Glutamatergic neuron (in vitro differentiated cells): Measurements from ENCODE around the gene CD2AP. TPM values are rescaled to one million over a fixed set of nuclear protein-coding genes. Genes with fewer than 3 reads are reported as not detected.

ENCODE experiments used
- DNase-seq: peaks from one replicate; pipeline ENCODE4 v3.0.0; 2022
- H3K27ac Mint-ChIP-seq: one replicate; pipeline ENCODE4 v1.8.0; 2020; ENCODE audit warnings: mild to moderate bottlenecking, mixed read lengths, inconsistent platforms; ENCODE audit not compliant: unreplicated experiment
- H3K27me3 Mint-ChIP-seq: one replicate; pipeline ENCODE4 v1.8.0; 2020; ENCODE audit warnings: mild to moderate bottlenecking, moderate library complexity, mixed read lengths, inconsistent platforms; ENCODE audit not compliant: unreplicated experiment
- H3K36me3 Mint-ChIP-seq: one replicate; pipeline ENCODE4 v1.8.0; 2020; ENCODE audit warnings: mild to moderate bottlenecking, mixed read lengths, inconsistent platforms; ENCODE audit not compliant: unreplicated experiment
- H3K4me1 Mint-ChIP-seq: one replicate; pipeline ENCODE4 v1.8.0; 2020; ENCODE audit warnings: mild to moderate bottlenecking, low read depth, mixed read lengths, inconsistent platforms; ENCODE audit not compliant: unreplicated experiment
- H3K4me3 Mint-ChIP-seq: one replicate; pipeline ENCODE4 v1.8.0; 2020; ENCODE audit warnings: mild to moderate bottlenecking, mixed read lengths, inconsistent platforms; ENCODE audit not compliant: unreplicated experiment
- H3K9me3 Mint-ChIP-seq: one replicate; pipeline ENCODE4 v1.8.0; 2020; ENCODE audit warnings: mild to moderate bottlenecking, moderate library complexity, mixed read lengths, inconsistent platforms; ENCODE audit not compliant: unreplicated experiment
- total RNA-seq: library from RNA; stranded (reverse); fragmentation: NEBNext Ultra II Directional; extraction: Animal tissue kit (Norgen Biotek cat#: 25700); gene quantifications from one replicate; pipeline ENCODE4 v1.2.1, GENCODE V29; 2021; ENCODE audit not compliant: unreplicated experiment
- TF ChIP-seq, protein P1 (sequence below): fragments of 200-600 bp; sonication (generic); IDR thresholded peaks from one replicate; pipeline ENCODE4 v1.5.0; 2021; ENCODE audit not compliant: partially characterized antibody, unreplicated experiment

CD2AP gene
- total RNA-seq, 1 donor from 2014 or later: 14.9 TPM

DNA sequence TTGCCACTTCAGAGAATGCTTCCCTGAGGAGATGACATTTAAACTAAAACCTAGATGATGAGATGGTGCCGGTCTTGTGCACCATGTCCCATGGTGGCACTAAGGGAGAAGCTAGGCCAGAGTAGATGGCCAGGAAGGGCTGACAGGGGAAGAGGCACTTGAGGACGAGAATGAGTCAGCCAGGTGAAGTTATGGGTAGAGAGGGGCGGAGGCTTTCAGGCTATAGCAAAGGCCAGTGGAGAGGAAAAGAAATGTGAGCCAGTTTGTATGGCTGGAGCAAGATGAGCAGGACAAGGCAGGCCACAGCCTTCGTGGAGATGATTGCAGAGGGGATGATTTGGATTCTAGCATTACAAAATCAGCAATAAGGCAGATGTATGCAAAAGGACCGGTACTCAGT lies 176.1 kb downstream of the CD2AP start:
- no peaks in the 10 kb centered on the region for H3K36me3 Mint-ChIP-seq
- no peak for DNase-seq
- H3K9me3 Mint-ChIP-seq: no peaks in the 10 kb centered on the region

DNA sequence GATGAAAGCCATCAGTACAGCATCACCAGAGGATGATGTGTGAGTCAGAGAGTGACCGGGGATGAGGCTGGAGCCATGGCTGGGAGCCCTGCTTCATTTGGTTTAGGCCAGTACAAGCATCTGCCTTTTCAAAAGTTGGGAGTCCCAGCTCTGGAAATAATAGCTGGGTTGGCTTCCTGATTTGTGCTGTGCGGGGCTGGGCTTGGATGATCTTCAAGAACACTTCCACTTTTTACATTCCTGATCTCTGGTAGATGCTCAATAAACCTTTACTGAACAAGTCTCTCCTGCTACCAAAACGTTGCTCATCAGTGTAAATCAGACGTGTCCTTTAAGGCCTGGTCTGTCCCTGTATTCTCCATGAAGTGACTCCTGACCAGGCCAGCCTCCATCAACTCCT lies 176.7 kb downstream of the CD2AP start:
- Mint-ChIP-seq H3K36me3 (no peaks in the 10 kb centered on the region), H3K27me3 (no peaks in the 10 kb centered on the region), H3K27ac (no peak overlapping the region), H3K4me3 (no peak overlapping the region), H3K4me1 (no peaks in the 10 kb centered on the region), H3K9me3 (no peaks in the 10 kb centered on the region)
- TF ChIP-seq, protein P1, sequence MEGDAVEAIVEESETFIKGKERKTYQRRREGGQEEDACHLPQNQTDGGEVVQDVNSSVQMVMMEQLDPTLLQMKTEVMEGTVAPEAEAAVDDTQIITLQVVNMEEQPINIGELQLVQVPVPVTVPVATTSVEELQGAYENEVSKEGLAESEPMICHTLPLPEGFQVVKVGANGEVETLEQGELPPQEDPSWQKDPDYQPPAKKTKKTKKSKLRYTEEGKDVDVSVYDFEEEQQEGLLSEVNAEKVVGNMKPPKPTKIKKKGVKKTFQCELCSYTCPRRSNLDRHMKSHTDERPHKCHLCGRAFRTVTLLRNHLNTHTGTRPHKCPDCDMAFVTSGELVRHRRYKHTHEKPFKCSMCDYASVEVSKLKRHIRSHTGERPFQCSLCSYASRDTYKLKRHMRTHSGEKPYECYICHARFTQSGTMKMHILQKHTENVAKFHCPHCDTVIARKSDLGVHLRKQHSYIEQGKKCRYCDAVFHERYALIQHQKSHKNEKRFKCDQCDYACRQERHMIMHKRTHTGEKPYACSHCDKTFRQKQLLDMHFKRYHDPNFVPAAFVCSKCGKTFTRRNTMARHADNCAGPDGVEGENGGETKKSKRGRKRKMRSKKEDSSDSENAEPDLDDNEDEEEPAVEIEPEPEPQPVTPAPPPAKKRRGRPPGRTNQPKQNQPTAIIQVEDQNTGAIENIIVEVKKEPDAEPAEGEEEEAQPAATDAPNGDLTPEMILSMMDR: no peak
- DNase-seq: no peak

More for the DNA sequence above, 176.1 kb downstream of the CD2AP start:
- Mint-ChIP-seq H3K4me1 (no peaks in the 10 kb centered on the region), H3K27me3 (no peaks in the 10 kb centered on the region), H3K4me3 (no peak overlapping the region), H3K27ac (no peak overlapping the region)
- TF ChIP-seq, protein P1: no peak

DNA sequence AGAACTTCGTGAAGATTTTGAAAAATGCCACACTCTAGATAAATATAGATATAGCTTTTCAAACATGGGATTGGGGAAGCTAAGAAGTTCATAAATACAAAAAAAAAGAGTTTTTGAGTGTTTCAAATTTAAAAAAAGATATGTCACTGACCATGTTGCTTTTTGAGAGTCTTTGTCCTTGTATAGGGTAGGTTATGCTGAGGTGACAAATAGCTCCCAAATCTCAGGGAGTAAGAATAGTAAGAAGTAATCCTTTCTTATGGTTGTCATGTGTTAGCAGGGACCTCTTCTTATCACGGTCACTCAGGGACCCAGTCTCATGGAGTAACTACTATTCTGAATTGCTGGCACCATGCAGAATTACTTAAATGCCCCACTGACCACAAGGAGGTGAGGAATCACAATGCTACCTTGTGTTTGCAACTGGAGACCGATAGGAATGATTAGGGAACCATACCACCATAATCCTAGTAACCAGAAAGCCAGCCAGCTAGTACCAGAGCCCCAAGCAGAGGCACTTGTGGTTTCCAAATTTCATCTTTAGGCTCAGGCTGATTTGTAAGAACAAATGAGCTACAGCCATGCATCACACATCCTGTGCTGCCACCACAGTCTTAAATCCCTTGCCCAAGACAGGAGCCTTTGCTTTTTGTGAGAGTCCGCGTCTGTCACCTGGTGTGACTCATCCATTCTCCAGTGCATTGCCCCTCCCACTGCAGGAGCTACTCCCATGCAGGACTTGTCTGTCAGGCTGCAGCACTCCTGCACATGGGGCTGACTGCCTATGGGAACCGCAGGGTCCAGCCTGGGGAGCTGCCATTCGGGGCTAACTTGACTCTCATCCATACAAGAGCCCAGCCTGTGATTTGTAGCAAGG lies 178.4 kb downstream of the CD2AP start:
- H3K4me3 Mint-ChIP-seq: no peak overlapping the region
- peak; percentile 21 for DNase-seq
- no peaks in the 10 kb centered on the region for H3K4me1 Mint-ChIP-seq
- no peaks in the 10 kb centered on the region for H3K27me3 Mint-ChIP-seq
- no peaks in the 10 kb centered on the region for H3K36me3 Mint-ChIP-seq
- no peaks in the 10 kb centered on the region for H3K9me3 Mint-ChIP-seq
- TF ChIP-seq, protein P1: no peak
- H3K27ac Mint-ChIP-seq: no peak overlapping the region

DNA sequence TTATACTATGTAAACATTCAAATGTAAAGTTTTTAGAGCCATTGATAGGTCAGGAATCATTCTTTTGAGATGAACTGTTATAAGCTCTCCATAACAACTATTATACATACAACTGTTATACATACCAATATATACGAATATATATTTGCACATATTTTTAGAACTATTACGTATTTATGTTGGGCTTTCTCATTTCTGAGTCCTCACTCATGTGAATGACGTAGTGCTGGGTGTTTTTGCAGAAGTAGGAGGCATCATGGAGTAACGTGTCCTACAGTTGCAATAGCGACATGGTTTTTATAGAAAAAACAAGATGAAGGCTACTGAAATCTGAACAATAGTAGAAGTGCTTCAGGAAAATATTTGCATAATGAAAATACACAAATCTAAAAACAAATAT lies 184.4 kb downstream of the CD2AP start:
- peaks cover 2% of the 10 kb centered on the region for H3K27me3 Mint-ChIP-seq
- H3K36me3 Mint-ChIP-seq: no peaks in the 10 kb centered on the region
- TF ChIP-seq, protein P1: no peak
- no peaks in the 10 kb centered on the region for H3K9me3 Mint-ChIP-seq
- H3K27ac Mint-ChIP-seq: no peak overlapping the region
- no peaks in the 10 kb centered on the region for H3K4me1 Mint-ChIP-seq
- DNase-seq: no peak
- H3K4me3 Mint-ChIP-seq: no peak overlapping the region

DNA sequence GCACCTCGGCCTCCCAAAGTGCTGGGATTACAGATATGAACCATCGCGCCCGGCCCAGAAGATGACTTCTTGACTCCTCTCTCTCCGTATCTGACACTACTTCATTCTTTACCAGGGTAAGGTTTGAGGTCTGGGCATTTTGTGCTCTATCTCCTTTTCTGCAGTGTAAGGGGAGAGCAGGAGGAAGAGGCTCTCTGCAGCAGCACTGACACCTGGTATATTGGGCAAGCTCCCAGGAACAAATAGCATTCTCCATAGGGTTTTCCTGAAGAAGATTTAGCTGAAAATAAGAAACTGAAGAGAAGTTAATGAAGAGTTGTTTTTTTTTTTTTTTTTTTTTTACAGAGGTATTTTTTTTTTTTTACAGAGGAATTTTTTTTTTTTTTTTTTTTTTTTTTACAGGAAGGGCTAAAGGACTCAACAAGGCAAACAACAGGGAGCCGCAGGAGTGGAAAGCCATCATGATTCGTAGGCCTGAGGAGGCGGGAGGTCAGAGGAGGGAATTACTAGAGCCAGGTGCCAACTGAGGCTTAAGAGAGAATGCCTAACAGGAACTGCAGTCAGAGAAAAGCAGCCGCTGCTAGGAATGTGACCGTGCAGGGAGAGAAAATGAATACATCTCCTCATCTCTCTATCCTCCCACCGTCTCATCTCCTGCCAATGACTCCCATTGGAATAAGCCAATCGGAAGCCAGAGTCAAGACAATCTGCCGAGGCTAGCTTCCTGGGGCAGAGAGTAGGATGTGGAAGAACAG lies 186.1 kb downstream of the CD2AP start:
- H3K4me3 Mint-ChIP-seq: no peak overlapping the region
- DNase-seq: no peak
- TF ChIP-seq, protein P1: no peak
- peaks cover 2% of the 10 kb centered on the region for H3K27me3 Mint-ChIP-seq
- no peaks in the 10 kb centered on the region for H3K9me3 Mint-ChIP-seq
- H3K27ac Mint-ChIP-seq: no peak overlapping the region
- H3K36me3 Mint-ChIP-seq: no peaks in the 10 kb centered on the region
- no peaks in the 10 kb centered on the region for H3K4me1 Mint-ChIP-seq
